Measurements from ENCODE around the gene SLC66A1.

SLC66A1 gene

GRCh38 chr1:19315378-19316198, 3.5 kb downstream of the SLC66A1 start:
- no peak for TF ChIP-seq CTCF (IDR thresholded peaks at IDR 0.05; ENCODE audit: extremely low read depth, missing control alignments)
- DNase-seq (ENCODE audit: low spot score), result peak; percentile 65

DNA sequence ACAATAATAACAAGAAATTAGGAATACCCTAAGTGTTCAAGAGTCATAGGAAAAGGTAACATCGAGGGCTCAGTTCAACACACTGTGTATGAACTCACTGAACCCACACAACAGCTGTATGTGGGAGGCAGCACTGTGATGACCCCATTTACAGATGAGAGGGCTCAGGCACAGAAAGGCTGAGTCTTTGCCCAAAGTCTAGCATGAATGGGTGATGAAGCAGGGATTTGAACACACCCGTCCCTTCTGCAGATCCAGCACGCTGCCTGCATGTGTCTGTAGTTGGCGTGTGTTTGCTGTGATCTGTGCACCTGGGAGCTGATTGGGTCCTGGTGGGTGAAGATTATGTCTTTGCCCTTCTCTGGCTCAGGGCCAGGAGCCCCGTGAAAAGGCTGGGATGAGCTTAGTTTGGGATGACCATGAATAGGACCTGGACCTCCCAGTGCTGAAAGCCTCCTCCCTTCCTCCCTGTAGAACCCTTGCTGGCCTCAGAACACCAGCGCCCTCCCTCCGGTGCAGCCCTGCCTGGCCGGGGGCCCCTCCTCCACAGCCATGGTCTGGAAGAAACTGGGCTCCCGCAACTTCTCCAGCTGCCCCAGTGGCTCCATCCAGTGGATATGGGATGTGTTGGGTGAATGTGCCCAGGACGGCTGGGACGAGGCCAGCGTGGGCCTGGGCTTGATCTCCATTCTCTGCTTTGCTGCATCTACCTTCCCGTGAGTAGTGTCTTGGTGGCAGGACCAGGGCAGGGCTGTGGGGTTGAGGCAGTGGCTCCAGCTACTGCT, 5.2 kb downstream of the SLC66A1 start:
- no peak for DNase-seq (ENCODE audit: low spot score)
- no peak for TF ChIP-seq CTCF (IDR thresholded peaks at IDR 0.05; ENCODE audit: extremely low read depth, missing control alignments)

- no peak for TF ChIP-seq CTCF (IDR thresholded peaks at IDR 0.05; ENCODE audit: extremely low read depth, missing control alignments)
- DNase-seq (ENCODE audit: low spot score), result no peak
Observed at GRCh38 chr1:19319196-19319595, 7.1 kb downstream of the SLC66A1 start.

GRCh38 chr1:19321071-19321470, 8.9 kb downstream of the SLC66A1 start:
- TF ChIP-seq CTCF (IDR thresholded peaks at IDR 0.05; ENCODE audit: extremely low read depth, missing control alignments), result no peak
- DNase-seq (ENCODE audit: low spot score), result no peak

DNA sequence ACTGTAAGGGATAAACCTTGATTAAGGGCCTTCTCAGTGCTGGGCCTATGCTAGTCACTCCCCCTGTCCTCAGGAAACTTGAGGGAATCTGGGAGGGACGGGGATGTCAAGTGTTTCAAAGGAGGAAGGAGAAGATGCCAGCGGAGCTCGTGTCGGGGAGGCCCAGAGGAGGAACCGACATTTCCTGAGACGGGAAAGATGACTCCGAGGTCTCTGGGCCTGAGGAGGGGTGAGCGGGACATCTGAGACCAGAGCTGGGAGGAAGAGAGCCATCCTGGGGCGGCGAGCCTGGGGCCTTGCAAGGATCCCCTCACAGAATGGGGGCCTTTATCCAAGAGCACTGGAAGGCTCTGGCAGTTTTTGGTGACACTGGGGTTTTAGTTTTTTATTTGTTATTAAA, 10.4 kb downstream of the SLC66A1 start:
- no peak for DNase-seq (ENCODE audit: low spot score)
- TF ChIP-seq CTCF (IDR thresholded peaks at IDR 0.05; ENCODE audit: extremely low read depth, missing control alignments), result no peak

GRCh38 chr1:19323987-19324664, 12.0 kb downstream of the SLC66A1 start:
- TF ChIP-seq CTCF (IDR thresholded peaks at IDR 0.05; ENCODE audit: extremely low read depth, missing control alignments), result no peak

DNA sequence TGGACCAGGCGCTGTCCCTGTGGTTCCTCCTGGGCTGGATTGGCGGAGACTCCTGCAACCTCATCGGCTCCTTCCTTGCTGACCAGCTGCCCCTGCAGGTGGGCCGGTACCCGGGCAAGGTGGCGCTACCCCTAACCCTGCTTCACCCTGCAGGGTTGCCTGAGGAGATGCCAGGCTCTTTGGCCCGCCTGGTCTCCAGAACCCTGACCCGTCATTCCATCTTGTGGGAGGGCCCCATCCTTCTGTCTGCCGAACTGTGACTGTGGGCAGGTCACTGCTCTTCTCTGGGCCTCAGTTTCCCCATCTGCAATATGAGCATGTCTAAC, 12.5 kb downstream of the SLC66A1 start:
- DNase-seq (ENCODE audit: low spot score), result no peak
- no peak for TF ChIP-seq CTCF (IDR thresholded peaks at IDR 0.05; ENCODE audit: extremely low read depth, missing control alignments)

More at GRCh38 chr1:19323987-19324664, 12.0 kb downstream of the SLC66A1 start:
- DNase-seq (ENCODE audit: low spot score), result no peak

Data from GM20000 (cell line).